Effector memory CD4-positive, alpha-beta T cell (primary cell): ENCODE results near the gene TDRD10.

Experiments
- DNase-seq, 3 donors: peaks; one replicate each; pipeline ENCODE4 v3.0.0-alpha.2; 2020
- H3K27ac ChIP-seq: 2 replicates; pipeline ENCODE4 v1.7.0; 2013; ENCODE audit warnings: mild to moderate bottlenecking, low read length, moderate library complexity; ENCODE audit not compliant: insufficient read depth, poor library complexity, severe bottlenecking
- H3K27me3 ChIP-seq: replicated peaks from 2 replicates; pipeline ENCODE4 v1.7.0; 2013; ENCODE audit warnings: mild to moderate bottlenecking, low read length; ENCODE audit not compliant: insufficient read depth, control insufficient read depth, poor library complexity, severe bottlenecking
- H3K36me3 ChIP-seq: 2 replicates; pipeline ENCODE4 v1.7.0; 2013; ENCODE audit warnings: mild to moderate bottlenecking, low read length, moderate library complexity; ENCODE audit not compliant: control insufficient read depth, insufficient read depth
- H3K4me1 ChIP-seq: 2 replicates; pipeline ENCODE4 v1.7.0; 2013; ENCODE audit warnings: low read length, mild to moderate bottlenecking; ENCODE audit not compliant: control insufficient read depth, insufficient read depth, poor library complexity, severe bottlenecking
- H3K4me3 ChIP-seq: 2 replicates; pipeline ENCODE4 v1.7.0; 2013; ENCODE audit warnings: low read length, low read depth, mild to moderate bottlenecking; ENCODE audit not compliant: insufficient read depth, poor library complexity, severe bottlenecking
- H3K9me3 ChIP-seq: 2 replicates; pipeline ENCODE4 v1.7.0; 2013; ENCODE audit warnings: mild to moderate bottlenecking, low read length, moderate library complexity; ENCODE audit not compliant: control insufficient read depth

Gene TDRD10

GRCh38 chr1:154567386-154568156, 65.6 kb downstream of the TDRD10 start, which contains the start of gene CHRNB2:
Gene CHRNB2, plus strand, starts transcription at chr1:154567778. Its CDS starts 267 bp downstream, at chr1:154568045.
- no peak within 1 kb of the TSS for H3K4me3 ChIP-seq
- peak; percentile 48 to 61 (median 51) for DNase-seq

GRCh38 chr1:154568157-154568815, 66.3 kb downstream of the TDRD10 start:
- DNase-seq: no peak
- Histone ChIP-seq H3K9me3 (no peaks in the 10 kb centered on the region), H3K27ac (no peak overlapping the region), H3K27me3 (peaks cover 22% of the 10 kb centered on the region), H3K4me1 (peaks cover 8% of the 10 kb centered on the region), H3K4me3 (no peak overlapping the region), H3K36me3 (no peaks in the 10 kb centered on the region)

More at GRCh38 chr1:154567386-154568156, 65.6 kb downstream of the TDRD10 start, which contains the start of gene CHRNB2:
- Histone ChIP-seq H3K27ac (no peak within 1 kb of the TSS), H3K9me3 (no peaks in the 10 kb centered on the region), H3K36me3 (no peaks in the 10 kb centered on the region), H3K27me3 (peaks cover 22% of the 10 kb centered on the region), H3K4me1 (peaks cover 8% of the 10 kb centered on the region)

DNA sequence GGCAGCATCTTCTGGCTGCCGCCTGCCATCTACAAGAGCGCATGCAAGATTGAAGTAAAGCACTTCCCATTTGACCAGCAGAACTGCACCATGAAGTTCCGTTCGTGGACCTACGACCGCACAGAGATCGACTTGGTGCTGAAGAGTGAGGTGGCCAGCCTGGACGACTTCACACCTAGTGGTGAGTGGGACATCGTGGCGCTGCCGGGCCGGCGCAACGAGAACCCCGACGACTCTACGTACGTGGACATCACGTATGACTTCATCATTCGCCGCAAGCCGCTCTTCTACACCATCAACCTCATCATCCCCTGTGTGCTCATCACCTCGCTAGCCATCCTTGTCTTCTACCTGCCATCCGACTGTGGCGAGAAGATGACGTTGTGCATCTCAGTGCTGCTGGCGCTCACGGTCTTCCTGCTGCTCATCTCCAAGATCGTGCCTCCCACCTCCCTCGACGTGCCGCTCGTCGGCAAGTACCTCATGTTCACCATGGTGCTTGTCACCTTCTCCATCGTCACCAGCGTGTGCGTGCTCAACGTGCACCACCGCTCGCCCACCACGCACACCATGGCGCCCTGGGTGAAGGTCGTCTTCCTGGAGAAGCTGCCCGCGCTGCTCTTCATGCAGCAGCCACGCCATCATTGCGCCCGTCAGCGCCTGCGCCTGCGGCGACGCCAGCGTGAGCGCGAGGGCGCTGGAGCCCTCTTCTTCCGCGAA, 69.4 kb downstream of the TDRD10 start:
- Histone ChIP-seq H3K27me3 (peaks cover 22% of the 10 kb centered on the region), H3K27ac (no peak overlapping the region), H3K9me3 (no peaks in the 10 kb centered on the region), H3K4me1 (peaks cover 8% of the 10 kb centered on the region), H3K4me3 (no peak overlapping the region), H3K36me3 (no peaks in the 10 kb centered on the region)
- DNase-seq: no peak

- peaks cover 17% of the 10 kb centered on the region for H3K27me3 ChIP-seq
- no peak overlapping the region for H3K27ac ChIP-seq
- no peak overlapping the region for H3K4me3 ChIP-seq
- DNase-seq: no peak
- no peaks in the 10 kb centered on the region for H3K36me3 ChIP-seq
- H3K9me3 ChIP-seq: no peaks in the 10 kb centered on the region
- peaks cover 8% of the 10 kb centered on the region for H3K4me1 ChIP-seq
Observed at GRCh38 chr1:154571964-154572288, 69.9 kb downstream of the TDRD10 start.

DNA sequence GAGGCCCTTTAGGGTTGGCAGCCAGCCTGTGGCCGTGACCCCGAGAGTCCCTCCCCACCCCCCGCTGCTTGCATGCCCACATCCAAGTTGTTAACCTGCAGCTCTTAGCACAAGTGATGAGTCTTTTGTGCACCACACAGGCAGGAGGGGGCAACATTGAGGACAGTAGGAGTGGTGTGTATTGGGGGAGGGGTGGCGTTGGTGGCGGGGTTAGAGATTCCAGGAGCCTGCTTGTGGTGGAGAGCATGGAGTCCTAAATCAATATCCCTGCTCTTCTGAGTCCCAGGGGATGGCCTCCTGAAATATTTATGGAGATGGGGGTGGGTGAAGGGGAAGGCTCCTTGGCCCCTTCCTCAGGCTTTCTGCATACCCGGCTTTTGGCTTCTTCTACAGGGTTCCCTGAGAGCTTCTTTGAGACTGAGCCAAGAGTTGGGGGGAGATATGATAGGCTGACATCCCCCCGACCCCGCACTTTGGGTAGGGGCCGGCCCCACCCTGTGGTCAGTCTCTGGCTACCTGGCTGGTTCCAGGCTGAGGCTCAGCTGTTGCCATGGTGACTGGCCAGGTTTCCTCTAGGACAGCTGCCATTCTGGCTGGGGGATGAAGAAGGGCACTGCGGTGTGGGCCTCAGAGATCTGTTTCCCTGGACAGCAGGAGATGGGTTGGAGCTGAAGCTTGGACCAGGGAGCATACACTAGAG, 70.6 kb downstream of the TDRD10 start:
- Histone ChIP-seq H3K4me1 (peaks cover 6% of the 10 kb centered on the region), H3K27ac (no peak overlapping the region), H3K27me3 (peaks cover 10% of the 10 kb centered on the region), H3K4me3 (no peak overlapping the region), H3K9me3 (no peaks in the 10 kb centered on the region), H3K36me3 (no peaks in the 10 kb centered on the region)
- no peak for DNase-seq

- DNase-seq: no peak
- Histone ChIP-seq H3K27me3 (peaks cover 6% of the 10 kb centered on the region), H3K4me3 (no peak overlapping the region), H3K27ac (no peak overlapping the region), H3K9me3 (no peaks in the 10 kb centered on the region), H3K36me3 (no peaks in the 10 kb centered on the region), H3K4me1 (peaks cover under 1% of the 10 kb centered on the region)
Observed at GRCh38 chr1:154573168-154573510, 71.1 kb downstream of the TDRD10 start.

GRCh38 chr1:154574716-154575115, 72.7 kb downstream of the TDRD10 start:
- Histone ChIP-seq H3K36me3 (peaks cover 5% of the 10 kb centered on the region), H3K4me1 (no peaks in the 10 kb centered on the region), H3K27ac (no peak overlapping the region), H3K9me3 (no peaks in the 10 kb centered on the region), H3K4me3 (no peak overlapping the region), H3K27me3 (no peaks in the 10 kb centered on the region)
- no peak for DNase-seq

- Histone ChIP-seq H3K27ac (no peak overlapping the region), H3K36me3 (peaks cover 11% of the 10 kb centered on the region), H3K4me3 (no peak overlapping the region), H3K27me3 (no peaks in the 10 kb centered on the region), H3K4me1 (no peaks in the 10 kb centered on the region), H3K9me3 (no peaks in the 10 kb centered on the region)
- DNase-seq: no peak
Observed at GRCh38 chr1:154575147-154575927, 73.3 kb downstream of the TDRD10 start.

GRCh38 chr1:154575951-154576566, 74.0 kb downstream of the TDRD10 start:
- Histone ChIP-seq H3K27ac (no peak overlapping the region), H3K9me3 (no peaks in the 10 kb centered on the region), H3K4me3 (no peak overlapping the region), H3K27me3 (no peaks in the 10 kb centered on the region), H3K36me3 (peaks cover 17% of the 10 kb centered on the region), H3K4me1 (no peaks in the 10 kb centered on the region)
- no peak for DNase-seq
